AG08396 (cell line): Measurements from ENCODE around the gene FNBP1L.
A peak's percentile ranks its signal among the peaks of the same experiment; 100 is the strongest.

ENCODE experiments used
- DNase-seq: peaks from one replicate; pipeline ENCODE4 v3.0.0; 2012; ENCODE audit warnings: low spot score, mixed read lengths

The FNBP1L gene

GRCh38 chr1:93447481-93448291, at the start of gene FNBP1L:
Gene FNBP1L, plus strand, starts transcription at chr1:93448118. Its CDS starts 164 bp downstream, at chr1:93448282.
- peak; percentile 40 for DNase-seq

DNA sequence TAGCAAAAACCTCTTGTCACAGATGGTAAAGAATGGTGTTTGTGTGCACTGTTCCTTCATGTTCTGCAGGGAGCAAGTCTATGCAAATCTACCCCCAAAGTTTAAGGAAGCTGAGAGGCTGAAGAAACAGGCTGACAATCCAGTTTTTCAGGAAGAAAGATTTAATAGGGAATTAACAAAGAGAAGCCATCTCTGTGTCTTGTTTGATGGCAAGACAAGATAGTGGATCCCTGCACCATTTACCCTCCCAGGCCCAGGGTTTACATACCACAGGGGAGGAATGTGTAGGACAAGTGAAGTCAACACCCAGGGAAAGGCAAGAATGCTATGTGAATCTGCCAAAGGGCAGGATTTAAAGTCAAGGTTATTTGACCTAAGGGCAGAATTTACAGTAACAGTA, 48.1 kb upstream of the FNBP1L start:
- no peak for DNase-seq

DNA sequence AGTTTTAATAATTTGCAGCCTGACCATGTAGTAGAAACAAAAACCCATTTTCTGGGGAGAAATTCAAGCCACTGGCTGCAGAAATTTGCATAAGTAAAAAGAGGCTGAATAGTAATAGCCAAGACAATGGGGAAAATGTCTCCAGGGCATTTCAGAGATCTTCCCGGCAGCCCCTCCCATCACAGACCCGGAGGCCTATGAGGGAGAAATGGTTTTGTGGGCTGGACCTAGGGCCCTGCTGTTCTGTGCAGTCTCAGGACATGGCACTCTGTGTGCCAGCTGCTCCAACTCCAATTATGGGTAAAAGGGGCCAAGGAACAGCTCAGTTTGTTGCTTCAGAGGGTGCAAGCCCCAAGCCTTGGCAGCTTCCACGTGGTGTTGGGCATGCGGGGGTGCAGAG, 39.7 kb upstream of the FNBP1L start:
- no peak for DNase-seq

- no peak for DNase-seq
Observed at GRCh38 chr1:93411000-93411399, 36.9 kb upstream of the FNBP1L start.

DNA sequence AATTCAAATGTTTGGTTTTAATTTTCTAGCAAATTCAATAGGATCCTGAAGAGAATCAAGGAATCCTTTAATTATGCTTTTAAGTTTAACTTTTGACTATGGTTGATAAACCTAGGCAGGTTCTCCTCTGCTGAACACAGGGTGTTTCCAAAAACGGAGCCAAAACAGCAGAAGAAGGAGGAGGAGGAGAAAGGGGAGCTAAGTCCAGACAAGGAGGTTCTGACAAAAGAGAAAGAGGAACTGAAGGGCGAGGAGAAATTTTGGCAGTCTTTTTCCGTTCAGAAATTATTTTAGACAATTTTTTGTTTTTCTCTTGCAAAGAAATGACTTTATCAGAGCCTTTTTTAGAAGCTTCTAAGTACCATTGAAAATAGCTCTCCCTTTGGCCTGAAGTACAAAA, 33.2 kb upstream of the FNBP1L start:
- no peak for DNase-seq

GRCh38 chr1:93415296-93415695, 32.6 kb upstream of the FNBP1L start:
- no peak for DNase-seq

GRCh38 chr1:93416183-93416582, 31.7 kb upstream of the FNBP1L start:
- no peak for DNase-seq

DNA sequence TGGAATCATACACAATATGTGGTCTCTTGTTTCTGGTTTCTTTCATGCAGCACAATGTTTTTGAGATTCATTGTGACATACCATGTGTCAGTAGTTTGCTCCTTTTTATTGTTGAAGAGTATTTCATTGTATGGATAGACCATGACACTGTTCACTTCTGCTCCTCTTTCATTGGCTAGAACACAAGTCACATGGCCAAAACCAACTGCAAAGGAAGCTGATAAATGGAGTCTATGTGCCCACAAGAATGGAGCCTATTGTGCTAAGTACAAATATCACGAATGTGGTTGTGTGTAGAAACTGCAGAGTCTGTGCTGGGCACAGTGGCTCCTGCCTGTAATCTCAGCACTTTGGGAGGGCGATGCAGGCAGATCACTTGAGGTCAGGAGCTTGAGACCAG, 28.6 kb upstream of the FNBP1L start:
- DNase-seq: no peak

DNA sequence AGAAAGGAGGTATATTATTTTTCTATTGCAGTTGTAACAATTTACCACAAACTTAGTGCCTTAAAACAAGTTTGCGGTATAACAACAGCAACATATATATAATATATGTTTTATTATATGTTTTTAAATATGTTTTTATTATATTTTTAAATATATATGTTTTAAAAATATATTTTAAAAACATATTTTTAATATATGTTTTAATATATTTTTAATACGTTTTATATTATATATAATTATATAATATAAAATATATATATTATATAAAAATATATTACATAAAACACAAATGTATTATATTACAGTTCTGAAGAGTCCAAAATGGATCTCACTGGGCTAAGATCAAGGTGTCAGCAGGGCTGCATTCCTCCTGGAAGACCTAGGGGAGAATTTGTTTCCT, 27.5 kb upstream of the FNBP1L start:
- DNase-seq: no peak

- DNase-seq: no peak
Observed at GRCh38 chr1:93426181-93426580, 21.7 kb upstream of the FNBP1L start.

DNA sequence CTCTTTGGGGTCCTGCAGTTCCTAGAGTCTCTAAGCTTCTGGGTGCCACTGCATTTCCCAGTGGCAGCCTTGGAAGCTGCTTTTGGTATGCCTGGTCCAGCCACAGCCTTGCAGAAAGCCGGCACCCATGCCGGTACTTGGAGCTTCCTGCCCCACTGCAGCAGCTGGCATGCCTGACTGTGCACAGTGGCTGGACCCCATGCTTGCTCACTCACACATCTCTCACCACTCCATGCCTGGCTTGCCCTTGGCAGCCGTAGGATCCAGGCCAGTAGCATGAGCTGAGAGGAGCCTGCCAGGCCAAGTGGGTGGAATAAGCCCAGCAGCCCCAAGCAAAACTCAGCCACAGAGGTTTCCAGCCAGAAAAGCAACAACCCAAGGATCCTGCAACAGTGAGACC, 20.3 kb upstream of the FNBP1L start:
- DNase-seq: no peak

DNA sequence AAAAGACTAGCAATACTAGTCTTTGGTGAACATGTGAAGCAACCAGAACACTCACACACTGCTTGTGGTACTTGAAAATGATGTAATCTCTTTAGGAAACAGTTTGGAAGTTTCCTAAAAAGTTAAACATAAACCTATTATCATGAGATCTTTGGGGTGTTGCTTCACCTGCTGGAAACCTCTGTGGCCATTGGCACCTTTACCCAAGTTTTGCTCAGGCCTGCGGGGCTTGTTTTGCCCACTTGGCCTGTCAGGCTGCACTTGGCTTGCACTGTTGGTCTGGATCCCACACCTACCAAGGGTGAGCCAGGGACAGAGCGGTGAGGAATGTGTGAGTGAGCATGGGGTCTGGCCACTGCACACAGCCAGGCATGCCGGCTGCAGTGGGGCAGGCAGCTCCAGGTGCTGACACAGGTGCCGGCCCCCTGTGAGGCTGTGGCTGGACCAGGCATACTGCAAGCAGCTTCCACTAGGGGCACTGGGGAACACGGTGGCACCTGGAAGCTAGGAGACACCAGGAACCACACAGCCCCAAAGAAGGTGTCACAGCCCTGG, 14.4 kb upstream of the FNBP1L start:
- DNase-seq: no peak

GRCh38 chr1:93434088-93434487, 13.8 kb upstream of the FNBP1L start:
- no peak for DNase-seq

DNA sequence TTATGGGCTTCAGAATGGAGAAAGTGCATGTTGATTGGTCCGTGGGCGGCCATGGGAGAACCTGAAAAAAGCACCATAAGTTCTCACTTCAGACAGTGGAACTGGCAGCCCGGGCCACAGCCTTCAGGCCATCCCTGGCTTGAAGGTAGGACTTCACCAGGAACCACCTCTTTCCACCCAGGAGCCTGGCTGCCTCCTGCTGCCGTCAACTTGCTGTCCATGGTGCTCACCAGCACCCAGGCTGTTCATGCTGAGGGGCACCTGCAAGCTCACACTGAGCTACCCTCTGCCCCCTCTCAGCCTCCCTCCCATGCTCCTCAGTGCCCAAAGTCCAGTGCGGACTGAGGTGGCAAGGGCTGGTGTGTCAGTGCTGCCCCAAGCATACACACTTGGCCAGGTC, 12.9 kb upstream of the FNBP1L start:
- DNase-seq: no peak

DNA sequence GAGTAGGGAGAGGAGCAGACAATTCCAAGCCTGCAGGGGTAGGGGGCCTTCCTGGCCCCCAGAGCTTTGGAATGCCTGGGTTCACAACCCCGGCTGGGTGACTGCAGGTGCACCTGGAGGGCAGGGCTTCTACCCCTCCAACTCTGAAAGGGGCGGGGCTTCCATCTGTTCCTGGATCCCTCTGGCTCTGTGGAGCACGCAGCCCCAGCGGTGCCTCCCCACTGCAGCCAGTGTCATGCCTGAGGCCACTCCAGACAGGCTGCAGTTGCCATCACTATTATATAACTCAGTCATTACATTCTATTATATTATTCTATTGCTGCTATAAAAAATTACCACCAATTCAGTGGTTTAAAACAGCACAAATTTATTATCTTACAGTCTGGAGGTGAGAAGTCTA, 12.5 kb upstream of the FNBP1L start:
- no peak for DNase-seq

DNA sequence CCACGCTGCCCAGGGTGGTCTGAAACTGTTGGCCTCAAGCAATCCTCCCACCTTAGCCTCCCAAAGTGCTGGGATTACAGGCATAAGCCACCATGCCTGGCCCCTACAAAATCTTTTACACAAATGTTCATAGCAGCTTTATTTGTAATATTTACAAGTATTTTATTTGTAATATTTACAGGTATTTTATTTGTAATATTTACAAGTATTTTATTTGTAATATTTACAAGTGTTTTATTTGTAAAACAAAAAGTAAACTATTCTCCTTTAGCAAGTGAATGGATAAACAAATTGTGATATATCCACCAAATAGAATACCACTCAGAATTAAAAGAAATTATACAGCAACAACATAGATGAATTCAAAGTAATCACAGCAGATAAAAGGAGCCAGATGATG, 11.4 kb upstream of the FNBP1L start:
- DNase-seq: no peak

- DNase-seq: peak; percentile 55
Observed at GRCh38 chr1:93437976-93438605, 9.8 kb upstream of the FNBP1L start.

- DNase-seq: no peak
Observed at GRCh38 chr1:93438716-93439115, 9.2 kb upstream of the FNBP1L start.

DNA sequence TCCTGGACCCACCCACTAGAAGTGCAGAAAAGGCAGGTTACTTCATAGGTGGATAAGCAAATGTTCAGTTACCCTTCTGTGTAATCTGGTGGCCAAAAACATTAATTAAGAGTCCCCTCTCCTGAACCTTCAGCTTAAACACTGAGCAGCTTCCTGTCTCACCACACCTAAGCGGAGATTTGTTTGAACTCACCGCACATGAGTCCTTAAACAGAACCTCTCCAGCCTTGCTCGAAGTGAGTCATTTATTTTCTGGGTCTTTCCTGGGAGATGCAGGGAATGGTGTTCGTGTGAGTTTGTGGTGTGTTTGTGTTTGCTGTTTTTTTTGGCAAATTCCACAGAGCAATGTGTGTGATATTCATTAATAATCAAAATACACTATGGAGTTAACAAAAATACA, 7.6 kb upstream of the FNBP1L start:
- no peak for DNase-seq

DNA sequence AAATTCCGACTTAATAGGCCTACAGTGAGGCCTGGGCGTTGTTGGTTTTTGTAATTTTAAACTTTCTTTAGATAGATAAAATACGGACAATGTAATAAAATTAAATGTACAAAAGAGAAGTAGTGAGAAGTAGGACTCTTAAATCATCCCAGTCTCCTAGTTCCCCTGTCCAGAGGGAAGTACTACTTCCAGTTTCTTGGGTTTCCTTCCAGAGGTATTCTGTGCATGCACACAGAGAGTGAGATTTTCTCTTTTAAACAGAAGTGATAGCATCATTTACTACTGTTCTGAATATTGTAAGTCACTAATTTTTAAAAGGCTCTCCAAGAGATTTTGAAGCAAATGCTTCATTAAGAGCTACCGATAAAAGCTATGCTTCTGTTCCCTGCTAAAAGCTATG, 7.2 kb upstream of the FNBP1L start:
- DNase-seq: no peak

- no peak for DNase-seq
Observed at GRCh38 chr1:93441589-93441988, 6.3 kb upstream of the FNBP1L start.

GRCh38 chr1:93442008-93442666, 5.8 kb upstream of the FNBP1L start:
- DNase-seq: no peak

DNA sequence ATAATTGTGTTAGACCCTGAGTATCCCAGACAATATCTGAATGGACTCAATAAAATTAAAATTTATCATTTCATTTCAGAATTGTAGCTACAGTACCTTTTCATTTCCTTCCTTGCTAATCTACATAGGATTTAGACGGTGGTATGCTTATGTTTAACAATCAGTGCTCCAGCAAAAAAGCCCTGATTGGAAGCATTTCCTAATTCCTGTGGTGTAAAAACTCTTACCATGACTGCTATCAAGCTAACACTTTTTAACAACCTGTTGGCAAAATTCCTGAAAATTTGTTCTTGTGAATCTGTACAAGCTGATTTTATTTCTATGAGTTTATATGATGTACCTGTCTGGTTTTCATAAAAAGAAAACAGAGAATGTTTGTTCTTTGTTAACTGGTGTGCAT, 5.2 kb upstream of the FNBP1L start:
- DNase-seq: no peak
